ENCODE measurements around the gene FAM209A.
"Not testable (repeated sequence)": the region's sequence is repeated elsewhere in the genome, so short reads cannot be mapped to it uniquely, and the experiment has no call there.

FAM209A gene, protein sequence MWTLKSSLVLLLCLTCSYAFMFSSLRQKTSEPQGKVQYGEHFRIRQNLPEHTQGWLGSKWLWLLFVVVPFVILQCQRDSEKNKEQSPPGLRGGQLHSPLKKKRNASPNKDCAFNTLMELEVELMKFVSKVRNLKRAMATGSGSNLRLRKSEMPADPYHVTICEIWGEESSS
- total RNA-seq, result 0.94 to 1.4 reads per million in 2 donors

DNA sequence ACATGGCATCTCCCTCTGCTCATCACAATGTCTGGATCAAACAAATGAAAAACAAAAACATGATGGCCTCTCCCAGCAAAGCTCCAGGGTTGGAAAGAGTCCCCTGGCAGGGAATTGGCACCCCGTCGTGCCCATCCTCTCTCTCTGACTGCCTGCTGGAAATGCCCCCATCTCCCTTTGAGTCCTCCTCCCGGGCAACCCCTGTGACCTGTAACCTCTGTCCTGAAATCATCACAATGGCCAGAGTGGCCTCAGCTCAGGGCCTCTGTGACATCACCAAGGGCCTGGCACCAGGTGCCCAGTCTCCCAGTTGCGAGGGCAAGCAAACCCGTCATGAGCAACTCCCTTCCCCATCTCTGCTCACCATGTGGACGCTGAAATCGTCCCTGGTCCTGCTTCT, at the start of gene FAM209A:
Gene FAM209A (plus strand): TSS at position 301 of the 400 bp plus-strand sequence. CDS start 65 bp downstream, at position 366.
- DNase-seq, result not testable (repeated sequence)

GRCh38 chr20:56483970-56484369, 40.6 kb upstream of the FAM209A start:
- DNase-seq, result no peak

DNA sequence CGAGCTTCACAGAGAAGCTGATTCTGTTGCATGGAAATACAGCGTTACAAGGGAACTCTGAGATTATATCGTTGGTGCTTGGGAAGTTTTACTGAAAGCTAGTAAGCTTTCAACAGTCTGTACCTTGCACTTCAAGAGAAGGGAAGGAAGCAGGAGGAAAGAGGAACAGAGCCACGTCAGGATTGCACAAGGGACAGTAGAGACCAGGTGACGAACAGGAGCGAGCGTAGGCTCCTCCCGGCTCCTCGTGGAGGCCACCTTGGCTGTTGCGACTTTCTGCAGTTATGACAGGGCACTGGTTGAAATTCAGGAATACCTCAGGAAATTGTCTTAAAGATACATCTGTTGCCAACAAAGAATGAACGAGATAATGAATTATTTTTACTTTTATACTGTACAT, 37.3 kb upstream of the FAM209A start:
- no peak for DNase-seq

GRCh38 chr20:56488566-56488965, 36.0 kb upstream of the FAM209A start:
- DNase-seq, result peak in 1 of 5 experiments; percentile 49

DNA sequence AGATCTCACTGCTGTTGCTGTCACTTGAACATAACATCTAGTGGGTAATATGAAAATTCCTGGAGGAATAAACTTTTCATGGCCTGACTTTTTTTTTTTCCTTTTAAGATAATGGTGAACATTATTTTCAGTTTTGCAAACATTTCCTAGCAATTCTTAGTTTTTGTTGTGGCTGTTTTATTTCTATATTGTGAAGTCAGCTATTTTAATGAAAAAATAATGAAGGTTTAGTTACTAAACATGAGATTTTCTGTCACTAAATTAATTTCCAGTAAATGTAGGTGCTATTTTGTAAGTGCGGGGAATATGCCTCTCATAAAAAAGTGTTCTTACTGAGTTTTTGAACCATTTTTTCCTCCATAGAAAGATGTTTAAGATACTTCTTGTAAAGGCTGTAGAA, 23.4 kb upstream of the FAM209A start:
- DNase-seq, result no peak

GRCh38 chr20:56503916-56504315, 20.6 kb upstream of the FAM209A start:
- no peak for DNase-seq

- peak in 1 of 5 experiments; percentile 84 for DNase-seq
These were observed 20.1 kb upstream of the FAM209A start for GRCh38 chr20:56504373-56505005.

DNA sequence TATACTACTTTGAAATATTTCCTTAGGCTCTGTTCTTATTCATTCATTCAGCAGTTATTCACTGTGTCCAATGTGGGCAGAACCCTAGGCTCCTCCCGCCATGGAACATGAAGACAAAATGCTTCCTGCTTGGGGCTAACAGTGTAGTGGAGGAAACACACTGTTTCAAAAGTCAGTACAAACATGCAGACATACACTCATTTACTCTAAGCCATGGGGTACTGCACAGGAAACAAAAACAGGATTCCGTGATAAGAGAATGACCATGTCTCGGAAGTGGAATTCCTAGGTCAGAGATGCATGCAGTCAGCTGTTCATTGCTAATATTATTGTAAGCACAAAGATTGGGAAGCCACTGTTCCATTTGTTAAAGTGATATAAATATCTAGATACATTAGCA, 18.4 kb upstream of the FAM209A start:
- no peak for DNase-seq

DNA sequence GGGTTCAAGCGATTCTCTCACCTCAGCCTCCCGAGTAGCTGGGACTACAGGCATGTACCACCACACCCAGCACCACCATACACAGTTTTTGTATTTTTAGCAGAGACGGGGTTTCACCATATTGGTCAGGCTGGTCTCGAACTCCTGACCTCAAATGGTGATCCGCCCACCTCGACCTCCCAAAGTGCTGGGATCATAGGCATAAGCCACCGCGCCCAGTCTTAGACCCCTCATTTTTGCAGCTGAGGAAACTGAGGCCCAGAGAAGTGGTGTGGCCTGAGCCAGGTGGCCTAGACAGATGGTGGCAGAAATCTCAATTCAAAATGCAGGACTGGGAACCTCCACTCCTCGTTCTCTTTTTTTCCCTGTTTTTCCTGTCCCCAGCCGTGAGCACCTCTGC, 12.6 kb upstream of the FAM209A start:
- DNase-seq, result no peak

DNA sequence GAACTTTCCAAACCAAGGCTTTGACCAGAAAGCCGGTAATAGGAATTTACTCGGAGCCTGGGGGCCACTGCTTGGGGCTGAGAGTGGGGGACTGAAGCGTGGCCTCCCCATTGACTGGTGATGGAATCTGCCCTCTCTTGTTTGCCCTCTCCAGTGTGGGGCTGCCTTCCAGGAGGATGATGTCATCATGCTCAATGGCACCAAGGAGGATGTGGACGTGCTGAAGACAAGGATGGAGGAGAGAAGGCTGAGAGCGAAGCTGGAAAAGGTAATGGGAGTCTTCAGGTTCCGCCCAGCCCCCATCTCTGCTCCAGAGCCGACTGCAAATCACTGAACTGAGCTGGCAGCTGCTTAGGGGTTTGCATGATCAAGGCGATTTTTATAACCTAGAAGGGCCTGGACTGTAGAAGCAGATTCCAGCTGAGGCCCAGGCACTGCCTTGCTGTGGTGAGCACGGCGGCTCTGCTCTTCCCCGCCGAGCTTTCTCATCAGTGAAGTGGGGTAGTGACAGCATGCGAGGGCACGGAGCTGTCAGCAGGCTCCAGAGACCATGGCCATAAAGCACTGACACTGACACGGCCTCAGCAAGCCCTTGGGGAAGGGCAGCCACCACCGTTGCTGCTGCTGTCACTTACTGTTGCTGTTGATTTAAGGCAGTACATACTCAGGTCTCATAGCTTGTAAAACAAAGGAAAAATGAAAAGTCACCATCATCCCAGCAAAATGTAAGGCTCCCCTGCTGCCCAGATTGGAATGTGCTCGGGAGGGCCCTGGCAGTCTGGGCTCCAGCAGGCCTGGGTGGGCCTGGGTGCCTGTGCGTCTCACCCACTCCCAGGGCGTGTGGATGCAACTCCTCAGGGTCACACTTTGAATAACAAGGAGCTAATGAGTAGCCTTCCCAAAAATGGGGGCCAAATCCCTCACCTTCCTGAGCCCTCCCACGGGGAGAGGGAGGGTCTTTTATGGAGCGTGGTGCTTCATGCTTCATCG, 11.1 kb upstream of the FAM209A start:
- no peak for DNase-seq

GRCh38 chr20:56516631-56517030, 7.9 kb upstream of the FAM209A start:
- no peak for DNase-seq

DNA sequence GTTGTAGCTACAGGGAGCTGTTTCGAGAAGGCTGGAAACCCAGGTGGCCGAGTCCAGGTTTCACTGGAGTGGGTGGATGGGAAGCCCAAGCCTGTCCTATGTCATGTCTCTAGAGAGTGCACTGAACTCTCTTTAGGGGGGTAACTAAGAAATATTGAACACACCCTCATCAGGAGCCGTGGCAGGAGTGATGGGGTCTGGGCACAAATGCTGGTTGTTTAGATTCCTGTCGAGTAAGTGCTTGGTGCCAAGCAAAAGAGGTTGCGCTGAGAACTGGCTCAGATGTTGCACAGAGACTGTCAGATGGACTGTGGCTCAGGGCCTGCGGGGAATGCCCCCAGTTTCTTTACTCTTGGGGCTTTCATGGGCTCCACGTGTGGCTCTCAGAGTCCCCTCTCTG, 7.3 kb upstream of the FAM209A start:
- no peak for DNase-seq

DNA sequence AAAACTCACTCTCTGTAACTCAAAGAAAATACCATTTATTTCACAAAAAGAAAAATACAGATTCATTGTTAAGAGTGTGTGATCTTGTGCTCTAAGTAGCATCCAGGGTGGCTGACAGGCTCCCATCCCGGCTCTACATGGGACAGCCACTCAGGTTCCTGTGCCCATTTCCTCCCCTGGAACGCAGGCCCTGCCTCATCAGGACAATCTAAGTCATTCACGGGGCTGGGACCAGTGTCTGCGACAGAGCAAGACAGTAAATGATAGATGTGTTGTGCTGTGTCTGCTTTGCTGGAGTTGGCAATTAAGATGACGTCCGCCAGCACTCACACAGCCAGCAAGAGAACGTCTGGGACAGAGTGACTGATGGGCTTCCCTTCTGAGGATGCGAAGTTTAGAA, 6.9 kb upstream of the FAM209A start:
- no peak for DNase-seq

DNA sequence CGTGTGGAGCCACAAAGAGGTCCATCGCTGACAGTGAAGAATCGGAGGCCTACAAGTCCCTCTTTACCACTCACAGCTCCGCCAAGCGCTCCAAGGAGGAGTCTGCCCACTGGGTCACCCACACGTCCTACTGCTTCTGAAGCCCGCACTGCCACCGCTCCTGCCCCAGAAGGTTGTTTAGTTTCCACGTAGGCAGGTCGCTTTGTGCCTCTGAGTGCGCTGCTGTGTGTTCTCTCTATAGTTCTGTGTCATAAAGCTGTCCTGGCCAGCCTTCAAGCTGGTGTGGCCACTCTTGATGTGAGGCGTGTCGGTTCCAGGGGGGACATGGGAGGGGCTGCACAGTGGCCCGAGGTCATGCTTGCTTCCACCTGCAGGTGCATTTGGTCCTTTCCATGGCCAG, 6.4 kb upstream of the FAM209A start:
- no peak for DNase-seq

- no peak for DNase-seq
These were observed 5.7 kb upstream of the FAM209A start for GRCh38 chr20:56518721-56519398.

GRCh38 chr20:56519551-56519950, 5.0 kb upstream of the FAM209A start:
- DNase-seq, result no peak

DNA sequence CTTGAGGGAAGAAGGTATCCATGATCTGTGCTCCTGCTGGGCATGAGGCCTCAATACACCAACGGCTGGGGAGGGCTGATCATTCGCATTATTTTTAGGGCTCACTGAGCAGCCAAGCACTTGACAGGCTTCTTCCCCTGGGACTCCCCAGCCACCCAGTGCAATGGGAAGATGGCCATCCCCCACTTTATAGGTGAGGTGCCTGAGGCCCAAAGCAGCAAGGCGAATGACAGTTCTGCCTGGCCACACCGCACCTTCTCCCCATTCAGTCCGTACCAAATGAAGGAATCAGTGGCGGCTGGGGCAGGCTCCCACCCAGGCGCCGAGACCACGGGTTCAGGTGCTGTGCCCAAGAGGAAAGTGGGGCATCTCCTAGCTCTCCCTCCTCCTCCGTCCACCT, 4.4 kb upstream of the FAM209A start:
- DNase-seq, result no peak

DNA sequence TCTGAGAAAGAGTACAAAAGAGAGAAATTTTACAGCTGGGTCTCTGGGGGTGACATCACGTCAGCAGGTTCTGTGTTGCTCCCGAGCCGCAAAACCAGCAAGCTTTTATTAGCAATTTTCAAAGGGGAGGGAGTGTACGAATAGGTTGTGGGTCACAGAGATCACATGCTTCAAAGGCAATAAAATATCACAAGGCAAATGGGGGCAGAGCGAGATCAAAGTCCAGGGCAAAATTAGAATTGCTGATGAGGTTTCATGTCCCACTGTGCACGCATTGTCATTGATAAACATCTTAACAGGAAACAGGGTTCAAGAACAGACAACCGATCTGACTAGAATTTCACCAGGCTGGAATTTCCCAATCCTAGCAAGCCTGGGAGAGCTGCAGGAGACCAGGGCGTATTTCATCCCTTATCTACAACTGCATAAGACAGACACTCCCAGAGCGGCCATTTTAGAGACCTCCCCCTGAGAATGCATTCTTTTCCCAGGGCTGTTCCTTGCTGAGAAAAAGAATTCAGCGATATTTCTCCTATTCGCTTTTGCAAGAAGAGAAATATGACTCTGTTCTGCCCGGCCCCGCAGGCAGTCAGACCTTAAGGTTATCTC, 3.7 kb upstream of the FAM209A start:
- DNase-seq, result not testable (repeated sequence)

GRCh38 chr20:56522311-56522710, 2.2 kb upstream of the FAM209A start:
- no peak for DNase-seq

- DNase-seq, result no peak
These were observed 3.0 kb downstream of the FAM209A start for GRCh38 chr20:56527521-56527920.

- DNase-seq, result not testable (repeated sequence)
These were observed 8.4 kb downstream of the FAM209A start, which contains the start of gene FAM209B for GRCh38 chr20:56532946-56533345. Gene FAM209B, plus strand, starts transcription at chr20:56533246. Its CDS starts 96 bp downstream, at chr20:56533342.

DNA sequence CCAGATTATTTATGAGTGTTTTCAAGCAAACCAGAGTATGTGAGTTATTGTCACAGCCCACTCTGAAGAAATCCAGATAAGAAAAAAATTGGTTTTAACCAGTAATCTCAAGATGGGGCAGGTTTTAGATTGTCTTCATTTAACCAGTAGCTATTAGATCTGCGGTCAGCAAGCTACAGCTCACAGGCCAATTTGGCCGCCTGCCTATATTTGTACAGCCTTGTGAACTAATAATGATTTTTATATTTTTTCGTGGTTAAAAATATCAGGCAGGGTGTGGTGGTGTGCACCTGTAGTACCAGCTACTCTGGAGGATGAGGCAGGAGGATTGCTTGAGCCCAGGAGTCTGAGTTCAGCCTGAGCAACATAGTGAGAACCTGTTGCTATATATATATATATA, 13.5 kb downstream of the FAM209A start:
- no peak for DNase-seq

Measured in T-helper 2 cell (primary cell).